Lower leg skin (tissue), 3 donors: ENCODE data around the gene PDLIM1.

Experiments
- CTCF ChIP-seq, 3 donors: fragments of 450-650 bp; IDR thresholded peaks; one replicate each; pipeline ENCODE4 v1.5.1; 2016; ENCODE audit warnings: antibody characterized with exemption in 3 of 3, mild to moderate bottlenecking in 3 of 3, moderate library complexity in 2 of 3
- POLR2A ChIP-seq, 2 donors: fragments of 450-650 bp; IDR thresholded peaks; one replicate each; pipeline ENCODE4 v1.6.1; 2016 to 2017; ENCODE audit warnings: antibody characterized with exemption in 2 of 2, mild to moderate bottlenecking in 1 of 2, moderate library complexity in 1 of 2

- TF ChIP-seq CTCF (IDR thresholded peaks at IDR 0.05): no peak
- TF ChIP-seq POLR2A (IDR thresholded peaks at IDR 0.05): no peak
Measured at GRCh38 chr10:95305606-95306317, 15.0 kb upstream of the PDLIM1 start.
